ENCODE measurements around the gene MBD3.

GRCh38 chr19:1612114-1613086 lies 19.7 kb upstream of the MBD3 start:
- TF ChIP-seq, protein P1, sequence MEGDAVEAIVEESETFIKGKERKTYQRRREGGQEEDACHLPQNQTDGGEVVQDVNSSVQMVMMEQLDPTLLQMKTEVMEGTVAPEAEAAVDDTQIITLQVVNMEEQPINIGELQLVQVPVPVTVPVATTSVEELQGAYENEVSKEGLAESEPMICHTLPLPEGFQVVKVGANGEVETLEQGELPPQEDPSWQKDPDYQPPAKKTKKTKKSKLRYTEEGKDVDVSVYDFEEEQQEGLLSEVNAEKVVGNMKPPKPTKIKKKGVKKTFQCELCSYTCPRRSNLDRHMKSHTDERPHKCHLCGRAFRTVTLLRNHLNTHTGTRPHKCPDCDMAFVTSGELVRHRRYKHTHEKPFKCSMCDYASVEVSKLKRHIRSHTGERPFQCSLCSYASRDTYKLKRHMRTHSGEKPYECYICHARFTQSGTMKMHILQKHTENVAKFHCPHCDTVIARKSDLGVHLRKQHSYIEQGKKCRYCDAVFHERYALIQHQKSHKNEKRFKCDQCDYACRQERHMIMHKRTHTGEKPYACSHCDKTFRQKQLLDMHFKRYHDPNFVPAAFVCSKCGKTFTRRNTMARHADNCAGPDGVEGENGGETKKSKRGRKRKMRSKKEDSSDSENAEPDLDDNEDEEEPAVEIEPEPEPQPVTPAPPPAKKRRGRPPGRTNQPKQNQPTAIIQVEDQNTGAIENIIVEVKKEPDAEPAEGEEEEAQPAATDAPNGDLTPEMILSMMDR (IDR thresholded peaks at IDR 0.05; ENCODE audit: low read depth, low read length): no peak
- no peak for TF ChIP-seq MAX (IDR thresholded peaks at IDR 0.05; ENCODE audit: low read depth, low read length)
- TF ChIP-seq MYC (IDR thresholded peaks at IDR 0.05; ENCODE audit: low read depth, low read length): no peak

All from NB4 (cell line).